SH-SY5Y (cell line): ENCODE data around the gene PAK1.

Experiments
- GATA2 ChIP-seq: IDR thresholded peaks from 2 replicates; pipeline ENCODE4 v1.6.1; 2011; ENCODE audit warnings: mild to moderate bottlenecking, low read depth, low read length
- GATA3 ChIP-seq: IDR thresholded peaks from 2 replicates; pipeline ENCODE4 v1.6.1; 2011; ENCODE audit warnings: low read depth, mild to moderate bottlenecking, low read length, moderate library complexity

DNA sequence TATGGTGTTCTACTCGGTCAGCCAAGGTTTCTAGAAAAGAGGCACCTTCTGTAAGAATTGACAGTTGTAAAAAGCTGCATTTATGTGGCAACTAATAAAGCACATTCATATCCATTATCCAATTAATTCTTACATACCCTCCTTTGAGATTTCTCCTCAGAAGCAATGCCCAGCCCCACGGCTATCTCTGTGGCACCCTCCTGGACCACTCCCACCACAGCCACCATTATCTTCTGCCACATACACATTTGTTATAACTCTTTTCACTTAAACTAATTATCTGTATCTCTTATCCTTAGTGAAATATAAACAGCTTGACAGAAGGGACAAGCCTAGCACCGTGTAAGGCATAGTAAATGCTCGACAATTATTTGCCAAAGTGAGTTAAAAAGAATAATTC, 48.5 kb downstream of the PAK1 start:
- TF ChIP-seq GATA3, result no peak
- no peak for TF ChIP-seq GATA2
